Brain microvascular endothelial cell (primary cell): ENCODE measurements around the gene COG5.

Experiments
- DNase-seq: peaks from one replicate; pipeline ENCODE4 v3.0.0-alpha.2; 2020
- H3K27ac ChIP-seq: fragments of 250-450 bp; sonication (Bioruptor Pico); 2 replicates; pipeline ENCODE4 v1.5.1; 2020; ENCODE audit warnings: mild to moderate bottlenecking, moderate library complexity
- H3K27me3 ChIP-seq: fragments of 250-450 bp; sonication (Bioruptor Pico); replicated peaks from 2 replicates; pipeline ENCODE4 v1.5.1; 2020; ENCODE audit warnings: mild to moderate bottlenecking
- H3K36me3 ChIP-seq: fragments of 250-450 bp; sonication (Bioruptor Pico); replicated peaks from 2 replicates; pipeline ENCODE4 v1.5.1; 2020; ENCODE audit warnings: mild to moderate bottlenecking
- H3K4me3 ChIP-seq: 2 replicates; pipeline ENCODE4 v1.5.1; 2011; ENCODE audit warnings: low read depth, mild to moderate bottlenecking, control low read depth, low read length, moderate library complexity
- CTCF ChIP-seq: IDR thresholded peaks from 2 replicates; pipeline ENCODE4 v1.5.1; 2011; ENCODE audit warnings: low read depth, mild to moderate bottlenecking, moderate library complexity, low read length, control low read depth, inconsistent platforms; ENCODE audit errors: missing control alignments
- in situ Hi-C: cut with HindIII; loops from 2 replicates; pipeline ENCODE4 v1.10.0; 2017; ENCODE audit warnings: low sequenced_read_pairs, low pct_ligation_motif_present

The COG5 gene

GRCh38 chr7:107277331-107277730, 286.4 kb downstream of the COG5 start:
- Histone ChIP-seq H3K4me3 (no peak overlapping the region), H3K27me3 (no peaks in the 10 kb centered on the region), H3K27ac (no peak overlapping the region), H3K36me3 (no peaks in the 10 kb centered on the region)
- no peak for TF ChIP-seq CTCF
- in situ Hi-C loops = no loop called here
- DNase-seq = no peak

GRCh38 chr7:107276220-107276827, 287.4 kb downstream of the COG5 start:
- no peak for TF ChIP-seq CTCF
- Histone ChIP-seq H3K27me3 (no peaks in the 10 kb centered on the region), H3K27ac (no peak overlapping the region), H3K4me3 (no peak overlapping the region), H3K36me3 (no peaks in the 10 kb centered on the region)
- DNase-seq = no peak
- in situ Hi-C loops = no loop called here

GRCh38 chr7:107274506-107274905, 289.2 kb downstream of the COG5 start:
- Histone ChIP-seq H3K36me3 (no peaks in the 10 kb centered on the region), H3K4me3 (no peak overlapping the region), H3K27ac (no peak overlapping the region), H3K27me3 (no peaks in the 10 kb centered on the region)
- no peak for TF ChIP-seq CTCF
- in situ Hi-C loops = no loop called here
- no peak for DNase-seq

GRCh38 chr7:107269790-107270189, 293.9 kb downstream of the COG5 start:
- no peaks in the 10 kb centered on the region for H3K36me3 ChIP-seq
- no peak overlapping the region for H3K27ac ChIP-seq
- H3K4me3 ChIP-seq = no peak overlapping the region
- in situ Hi-C loops = no loop called here
- DNase-seq = no peak
- H3K27me3 ChIP-seq = no peaks in the 10 kb centered on the region
- no peak for TF ChIP-seq CTCF

GRCh38 chr7:107268594-107268993, 295.1 kb downstream of the COG5 start:
- in situ Hi-C loops = no loop called here
- no peak overlapping the region for H3K4me3 ChIP-seq
- H3K36me3 ChIP-seq = no peaks in the 10 kb centered on the region
- H3K27ac ChIP-seq = no peak overlapping the region
- no peak for DNase-seq
- H3K27me3 ChIP-seq = no peaks in the 10 kb centered on the region
- no peak for TF ChIP-seq CTCF

GRCh38 chr7:107267138-107267537, 296.6 kb downstream of the COG5 start:
- TF ChIP-seq CTCF = no peak
- in situ Hi-C loops = no loop called here
- DNase-seq = no peak
- Histone ChIP-seq H3K36me3 (no peaks in the 10 kb centered on the region), H3K27me3 (no peaks in the 10 kb centered on the region), H3K4me3 (no peak overlapping the region), H3K27ac (no peak overlapping the region)
